ENCODE measurements around the gene LAPTM5.

DNA sequence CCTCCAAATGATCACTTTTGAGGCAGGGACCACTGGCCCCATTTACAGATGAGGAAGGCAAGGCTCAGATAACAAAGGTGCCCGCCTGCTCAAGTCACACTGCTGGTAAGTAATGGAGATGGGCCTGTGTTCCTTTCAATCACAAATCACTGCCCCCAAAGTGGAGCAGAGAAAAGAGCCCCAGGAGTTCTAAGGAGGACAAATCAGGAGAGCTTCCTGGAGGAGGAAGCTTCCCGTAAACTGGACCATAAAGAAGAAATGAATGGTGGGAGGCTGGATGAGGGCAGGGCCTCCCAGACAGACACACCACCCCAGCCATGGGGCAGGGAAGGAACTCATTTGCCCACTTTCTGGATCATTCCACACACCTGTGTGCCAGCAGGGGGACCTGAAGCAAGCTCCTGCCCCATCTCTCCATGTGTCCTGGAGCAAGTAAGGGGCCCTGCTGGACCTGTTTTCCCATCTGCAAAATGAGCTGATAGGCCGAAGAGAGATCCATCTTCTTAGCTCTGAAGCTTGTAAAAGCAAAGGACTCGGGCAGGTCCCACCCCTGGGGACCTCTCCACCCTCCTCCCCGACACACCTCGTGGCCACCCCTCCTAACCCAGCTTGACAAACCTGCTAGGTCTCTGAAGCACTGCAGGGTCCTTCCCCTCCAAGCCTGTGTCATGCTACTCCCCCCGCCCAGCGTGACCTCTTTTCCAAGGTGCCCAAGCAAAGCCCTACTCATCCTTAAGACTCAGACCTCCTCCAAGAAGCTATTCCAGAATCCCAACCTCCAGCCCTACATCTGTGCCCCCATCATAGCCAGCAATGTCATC is 5.5 kb downstream of the LAPTM5 start:
- TF ChIP-seq EZH2 (optimal IDR thresholded peaks at IDR 0.05; ENCODE audit: low read depth, low read length) = no peak
- TF ChIP-seq, protein P1, sequence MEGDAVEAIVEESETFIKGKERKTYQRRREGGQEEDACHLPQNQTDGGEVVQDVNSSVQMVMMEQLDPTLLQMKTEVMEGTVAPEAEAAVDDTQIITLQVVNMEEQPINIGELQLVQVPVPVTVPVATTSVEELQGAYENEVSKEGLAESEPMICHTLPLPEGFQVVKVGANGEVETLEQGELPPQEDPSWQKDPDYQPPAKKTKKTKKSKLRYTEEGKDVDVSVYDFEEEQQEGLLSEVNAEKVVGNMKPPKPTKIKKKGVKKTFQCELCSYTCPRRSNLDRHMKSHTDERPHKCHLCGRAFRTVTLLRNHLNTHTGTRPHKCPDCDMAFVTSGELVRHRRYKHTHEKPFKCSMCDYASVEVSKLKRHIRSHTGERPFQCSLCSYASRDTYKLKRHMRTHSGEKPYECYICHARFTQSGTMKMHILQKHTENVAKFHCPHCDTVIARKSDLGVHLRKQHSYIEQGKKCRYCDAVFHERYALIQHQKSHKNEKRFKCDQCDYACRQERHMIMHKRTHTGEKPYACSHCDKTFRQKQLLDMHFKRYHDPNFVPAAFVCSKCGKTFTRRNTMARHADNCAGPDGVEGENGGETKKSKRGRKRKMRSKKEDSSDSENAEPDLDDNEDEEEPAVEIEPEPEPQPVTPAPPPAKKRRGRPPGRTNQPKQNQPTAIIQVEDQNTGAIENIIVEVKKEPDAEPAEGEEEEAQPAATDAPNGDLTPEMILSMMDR (IDR thresholded peaks at IDR 0.05; ENCODE audit: low read length) = peak; percentile 16; the same call in 1 of the 2 replicates

Data from MM.1S (cell line).